ENCODE data around the gene SLC17A9.
"Not testable (repeated sequence)": the region's sequence is repeated elsewhere in the genome, so short reads cannot be mapped to it uniquely, and the experiment has no call there.

The SLC17A9 gene

DNA sequence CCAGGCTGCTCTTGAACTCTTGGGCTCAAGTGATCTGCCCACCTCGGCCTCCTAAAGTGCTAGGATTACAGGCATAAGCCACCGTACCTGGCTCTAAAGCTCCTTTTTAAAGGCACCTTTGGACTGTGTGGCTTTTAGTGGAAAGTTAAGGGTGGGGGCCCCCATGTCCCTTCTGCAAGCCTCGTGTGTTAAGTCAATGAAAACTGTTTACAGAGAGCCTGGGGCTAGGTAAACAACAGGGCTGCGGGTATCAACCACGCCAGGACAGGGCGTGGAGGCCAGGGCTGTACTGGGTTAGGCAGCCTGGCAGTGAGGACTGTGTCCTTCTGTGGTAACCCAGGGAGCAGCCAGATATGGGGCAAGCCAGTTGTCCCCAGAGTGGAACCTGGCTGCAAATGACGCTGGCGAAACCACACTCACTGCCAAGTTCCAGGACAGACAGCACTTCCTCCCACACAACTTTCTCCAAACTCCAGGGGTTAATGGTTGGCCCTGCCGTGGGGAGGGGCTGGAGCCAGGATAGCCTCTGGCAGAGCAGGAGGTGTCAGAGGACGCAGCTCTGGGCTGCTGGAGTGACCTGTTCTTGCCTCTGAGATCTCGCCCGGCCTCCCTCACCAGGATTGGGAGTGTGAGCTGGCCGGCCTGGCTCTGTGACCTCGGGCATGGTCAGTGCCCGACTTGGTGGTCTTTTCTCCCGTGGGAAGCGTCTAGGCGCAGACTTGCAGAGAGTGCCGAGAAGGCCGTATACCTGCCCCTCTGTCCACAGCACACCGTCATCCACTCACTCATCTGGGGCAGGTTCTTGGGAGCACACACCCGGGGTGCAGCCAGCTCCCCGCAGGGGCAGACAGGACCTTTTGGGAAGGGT lies 3.2 kb downstream of the SLC17A9 start:
- in situ Hi-C loops (cut with MboI; ENCODE audit: low sequenced_read_pairs), result no loop called here

DNA sequence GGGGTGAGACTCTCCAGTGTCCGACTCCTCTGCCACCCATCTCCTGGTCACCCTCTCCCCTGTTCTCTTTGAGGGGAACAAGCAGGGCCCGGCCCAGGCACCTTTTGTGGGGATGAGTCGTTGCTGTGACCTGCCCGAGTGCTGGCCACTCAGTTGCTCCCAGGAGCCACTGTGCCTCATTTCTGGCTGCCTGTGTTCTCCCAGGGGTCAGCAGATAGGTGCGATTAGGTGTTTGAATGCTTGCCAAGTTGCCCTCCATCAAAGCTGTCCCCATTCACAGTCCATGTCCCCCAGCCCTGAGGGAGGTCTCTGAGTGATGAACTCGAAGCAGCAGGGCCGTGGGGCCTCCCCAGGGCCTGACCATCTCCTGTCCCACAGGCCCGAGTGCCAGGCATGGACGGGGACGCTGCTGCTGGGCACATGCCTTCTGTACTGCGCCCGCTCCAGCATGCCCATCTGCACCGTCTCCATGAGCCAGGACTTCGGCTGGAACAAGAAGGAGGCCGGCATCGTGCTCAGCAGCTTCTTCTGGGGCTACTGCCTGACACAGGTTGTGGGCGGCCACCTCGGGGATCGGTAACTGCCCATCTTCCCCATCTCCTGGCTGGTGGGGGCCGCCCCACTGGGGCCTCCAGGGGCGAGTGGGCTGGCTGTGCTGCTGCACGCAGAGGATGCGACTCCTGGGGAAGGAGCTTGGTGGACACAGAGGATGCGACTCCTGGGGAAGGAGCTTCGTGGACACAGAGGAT lies 4.1 kb downstream of the SLC17A9 start:
- in situ Hi-C loops (cut with MboI; ENCODE audit: low sequenced_read_pairs), result no loop called here

DNA sequence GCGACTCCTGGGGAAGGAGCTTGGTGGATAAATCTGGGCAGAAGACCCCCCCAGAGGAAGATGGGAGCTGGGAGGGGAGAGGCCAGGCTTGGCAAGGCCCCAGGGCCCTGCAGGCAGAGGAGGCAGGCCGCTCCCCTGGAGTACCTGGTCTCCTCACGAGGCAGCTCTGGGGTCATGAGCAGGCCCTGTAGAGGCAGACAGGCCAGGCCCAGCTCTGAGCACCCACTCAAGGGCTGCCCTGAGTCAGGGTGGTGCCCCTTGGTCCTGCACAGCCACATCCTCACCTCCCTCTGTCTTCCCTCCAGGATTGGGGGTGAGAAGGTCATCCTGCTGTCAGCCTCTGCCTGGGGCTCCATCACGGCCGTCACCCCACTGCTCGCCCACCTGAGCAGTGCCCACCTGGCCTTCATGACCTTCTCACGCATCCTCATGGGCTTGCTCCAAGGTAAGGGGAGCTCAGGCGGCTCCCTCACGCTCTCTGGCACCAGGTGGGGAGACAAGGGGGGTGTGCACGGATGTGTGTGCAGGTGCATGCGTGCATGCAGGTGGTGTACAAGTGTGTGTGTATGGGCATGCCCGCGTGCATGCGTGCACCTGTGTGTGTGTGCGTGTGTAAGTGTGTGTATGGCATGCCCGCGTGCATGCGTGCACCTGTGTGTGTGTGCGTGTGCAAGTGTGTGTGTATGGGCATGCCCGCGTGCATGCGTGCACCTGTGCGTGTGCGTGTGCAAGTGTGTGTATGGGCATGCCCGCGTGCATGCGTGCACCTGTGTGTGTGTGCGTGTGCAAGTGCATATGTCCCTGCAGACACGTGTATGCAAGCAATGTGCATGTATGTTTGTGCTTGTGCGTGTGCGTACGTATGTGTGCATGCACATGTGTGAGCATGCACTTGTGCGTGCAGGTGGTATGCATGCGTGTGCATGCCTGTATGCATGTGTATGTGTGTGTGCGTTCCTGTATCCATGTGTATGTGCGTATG lies 4.9 kb downstream of the SLC17A9 start:
- in situ Hi-C loops (cut with MboI; ENCODE audit: low sequenced_read_pairs), result no loop called here

DNA sequence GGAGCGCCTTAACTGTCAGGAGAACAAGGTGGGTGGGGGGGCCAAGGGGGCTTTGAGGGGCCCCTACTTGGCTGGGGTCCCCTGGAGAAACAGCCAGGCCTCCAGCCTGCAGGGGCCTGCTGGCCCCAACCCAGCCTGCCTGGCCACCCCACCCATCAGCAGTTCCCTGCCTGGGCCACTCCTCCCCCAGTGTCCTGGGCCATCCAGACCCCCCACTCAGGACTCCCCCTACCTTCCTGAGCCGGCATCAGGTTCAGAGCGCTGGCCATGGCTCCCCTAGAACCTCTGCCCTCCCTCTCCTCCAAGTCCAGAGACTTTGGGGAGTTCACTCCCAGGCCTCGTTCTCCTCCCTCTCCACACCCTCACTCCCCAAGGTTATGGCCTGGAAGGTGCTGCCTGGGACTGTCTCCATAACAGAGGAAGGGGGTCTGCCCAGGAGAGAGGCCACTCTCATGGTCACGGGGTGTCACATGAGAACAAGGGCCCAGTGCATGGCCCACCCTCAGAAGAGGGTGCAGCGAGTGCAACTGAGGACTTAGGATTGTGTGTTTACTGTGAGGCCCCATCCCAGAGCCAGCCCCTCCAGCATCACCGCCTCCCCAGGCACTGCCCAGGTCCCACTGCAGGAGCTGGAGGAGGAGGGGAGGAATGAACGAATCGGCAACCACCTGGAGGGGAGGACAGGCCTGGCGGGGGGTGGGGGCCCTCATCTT lies 6.0 kb downstream of the SLC17A9 start:
- in situ Hi-C loops (cut with MboI; ENCODE audit: low sequenced_read_pairs), result no loop called here

DNA sequence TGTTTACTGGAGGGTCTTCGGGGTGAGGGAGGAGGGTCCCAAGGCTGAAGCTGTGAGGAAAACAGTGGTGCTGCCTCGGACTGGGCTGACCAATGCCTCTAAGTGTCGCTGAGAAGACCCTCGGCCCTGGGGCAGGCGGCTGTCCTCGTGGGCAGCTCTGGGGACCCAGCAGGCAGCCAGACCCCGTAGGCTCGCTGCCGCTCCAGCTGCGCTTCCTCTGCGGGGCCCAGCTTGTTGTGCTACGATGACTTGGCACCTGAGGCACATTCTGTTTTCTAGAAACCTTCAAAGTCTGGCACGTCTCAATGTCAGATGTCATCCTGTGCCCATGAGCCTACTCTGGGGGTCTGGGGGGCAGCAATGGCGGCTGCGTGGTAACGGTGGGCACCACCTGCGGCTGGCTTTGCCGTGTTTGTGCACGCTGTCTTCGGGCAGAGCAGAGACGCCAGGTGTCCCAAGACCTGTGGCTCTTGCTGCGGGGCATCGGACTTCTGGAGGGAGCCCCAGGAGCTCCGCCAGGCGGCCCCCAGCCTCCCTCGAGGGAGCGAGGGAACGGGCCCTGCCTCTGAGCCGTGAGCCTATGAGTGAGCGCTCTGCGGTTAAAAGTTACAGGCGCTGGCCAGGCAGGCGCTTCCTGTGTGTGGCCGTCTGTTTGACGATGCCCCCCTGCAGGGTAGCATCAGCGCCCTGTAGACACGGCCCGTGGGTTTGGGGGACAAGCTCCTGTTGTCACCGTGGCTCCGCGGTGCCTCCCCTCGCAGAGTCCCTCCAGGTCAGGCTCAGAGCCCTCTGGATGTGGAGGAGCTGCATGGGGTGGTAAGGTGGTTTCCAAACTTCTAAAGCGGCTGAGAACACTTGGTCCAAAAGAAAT lies 6.8 kb downstream of the SLC17A9 start:
- in situ Hi-C loops (cut with MboI; ENCODE audit: low sequenced_read_pairs), result no loop called here

DNA sequence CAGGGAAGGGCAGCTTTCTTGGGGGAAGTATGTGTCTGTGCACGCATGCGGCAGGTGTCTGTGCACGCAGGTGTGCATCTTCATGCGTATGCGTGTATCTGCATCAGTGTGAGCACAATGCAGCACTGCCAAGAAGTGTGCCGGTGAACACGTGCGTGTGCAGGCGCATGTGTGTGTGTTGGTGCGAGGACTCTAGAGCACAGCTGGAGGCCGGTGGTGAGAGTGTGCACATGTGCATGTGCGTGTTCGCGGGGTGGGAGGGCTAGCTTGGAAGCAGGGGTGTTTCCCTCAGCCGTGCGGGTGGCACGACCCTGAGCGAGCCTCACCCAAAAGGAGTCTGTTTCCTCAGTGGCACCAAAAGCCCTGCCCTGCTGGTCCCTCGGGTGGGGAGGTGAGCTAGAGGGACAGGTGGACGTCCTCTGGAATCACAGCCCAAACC lies 7.5 kb downstream of the SLC17A9 start:
- in situ Hi-C loops (cut with MboI; ENCODE audit: low sequenced_read_pairs), result no loop called here

DNA sequence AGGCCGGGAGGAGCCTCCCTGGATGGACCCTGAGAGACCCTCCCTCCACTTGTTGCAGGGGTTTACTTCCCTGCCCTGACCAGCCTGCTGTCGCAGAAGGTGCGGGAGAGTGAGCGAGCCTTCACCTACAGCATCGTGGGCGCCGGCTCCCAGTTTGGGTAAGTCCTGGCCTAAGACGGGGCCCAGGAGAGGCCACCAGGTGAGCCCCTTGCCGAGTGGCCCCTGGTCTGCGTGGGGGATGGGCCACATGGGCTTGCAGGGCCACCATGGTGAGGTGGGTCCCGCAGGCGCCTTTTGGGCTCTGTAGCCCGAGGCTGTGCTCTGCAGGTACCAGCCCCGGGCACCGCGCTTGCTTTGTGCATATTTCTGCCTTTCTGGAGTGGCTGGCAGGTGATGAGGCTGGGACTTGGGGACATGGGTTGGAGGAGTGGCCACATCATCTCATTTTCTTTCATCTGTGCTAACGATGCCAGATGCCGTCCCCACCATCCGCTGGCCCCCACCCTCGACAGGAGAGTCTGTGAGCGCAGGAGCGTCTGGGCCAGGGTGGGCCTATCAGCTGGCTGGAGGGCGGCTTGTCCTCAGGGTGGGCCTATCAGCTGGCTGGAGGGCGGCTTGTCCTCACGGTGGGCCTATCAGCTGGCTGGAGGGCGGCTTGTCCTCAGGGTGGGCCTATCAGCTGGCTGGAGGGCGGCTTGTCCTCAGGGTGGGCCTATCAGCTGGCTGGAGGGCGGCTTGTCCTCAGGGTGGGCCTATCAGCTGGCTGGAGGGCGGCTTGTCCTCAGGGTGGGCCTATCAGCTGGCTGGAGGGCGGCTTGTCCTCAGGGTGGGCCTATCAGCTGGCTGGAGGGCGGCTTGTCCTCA lies 8.2 kb downstream of the SLC17A9 start:
- in situ Hi-C loops (cut with MboI; ENCODE audit: low sequenced_read_pairs), result not testable (repeated sequence)

DNA sequence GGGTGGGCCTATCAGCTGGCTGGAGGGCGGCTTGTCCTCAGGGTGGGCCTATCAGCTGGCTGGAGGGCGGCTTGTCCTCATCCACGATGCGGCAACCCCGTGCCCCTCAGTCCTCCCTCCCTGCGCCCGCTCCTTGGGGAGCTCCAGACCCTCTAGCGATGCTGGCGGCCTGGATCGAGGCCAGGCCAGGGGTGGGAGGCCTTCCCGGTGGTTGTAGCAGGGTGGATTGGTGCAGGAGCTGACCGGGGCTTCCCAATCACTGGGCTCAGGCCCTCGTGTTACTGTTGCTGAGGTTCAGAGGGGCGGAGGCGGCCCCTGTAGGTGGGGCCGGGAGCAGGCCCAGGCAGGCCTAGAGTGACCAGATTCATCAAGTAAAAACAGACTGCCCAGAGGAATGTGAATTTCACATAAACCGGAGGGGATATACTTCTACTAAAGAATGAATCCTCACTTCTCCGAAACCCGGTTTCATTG lies 8.8 kb downstream of the SLC17A9 start:
- in situ Hi-C loops (cut with MboI; ENCODE audit: low sequenced_read_pairs), result no loop called here

DNA sequence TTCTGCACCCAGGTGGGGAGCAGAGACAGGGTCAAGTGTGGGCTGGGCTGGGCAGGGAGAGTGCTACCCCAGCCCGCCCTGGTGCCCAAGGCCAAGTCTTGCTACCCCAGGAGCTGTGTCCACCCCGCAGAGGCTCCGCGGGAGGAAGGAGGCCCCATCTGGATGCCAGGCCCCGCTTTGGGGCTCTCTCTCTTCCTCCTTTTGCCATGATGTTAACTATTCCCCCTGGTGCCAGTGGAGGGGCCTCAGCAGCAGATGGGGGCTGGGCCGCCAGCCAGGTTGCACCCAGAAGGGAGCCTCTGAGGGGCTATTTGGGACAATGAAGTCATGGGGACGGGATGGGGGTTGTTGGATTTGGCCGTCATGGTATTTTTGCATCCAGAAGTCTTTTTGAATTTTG lies 9.3 kb downstream of the SLC17A9 start:
- in situ Hi-C loops (cut with MboI; ENCODE audit: low sequenced_read_pairs), result no loop called here

DNA sequence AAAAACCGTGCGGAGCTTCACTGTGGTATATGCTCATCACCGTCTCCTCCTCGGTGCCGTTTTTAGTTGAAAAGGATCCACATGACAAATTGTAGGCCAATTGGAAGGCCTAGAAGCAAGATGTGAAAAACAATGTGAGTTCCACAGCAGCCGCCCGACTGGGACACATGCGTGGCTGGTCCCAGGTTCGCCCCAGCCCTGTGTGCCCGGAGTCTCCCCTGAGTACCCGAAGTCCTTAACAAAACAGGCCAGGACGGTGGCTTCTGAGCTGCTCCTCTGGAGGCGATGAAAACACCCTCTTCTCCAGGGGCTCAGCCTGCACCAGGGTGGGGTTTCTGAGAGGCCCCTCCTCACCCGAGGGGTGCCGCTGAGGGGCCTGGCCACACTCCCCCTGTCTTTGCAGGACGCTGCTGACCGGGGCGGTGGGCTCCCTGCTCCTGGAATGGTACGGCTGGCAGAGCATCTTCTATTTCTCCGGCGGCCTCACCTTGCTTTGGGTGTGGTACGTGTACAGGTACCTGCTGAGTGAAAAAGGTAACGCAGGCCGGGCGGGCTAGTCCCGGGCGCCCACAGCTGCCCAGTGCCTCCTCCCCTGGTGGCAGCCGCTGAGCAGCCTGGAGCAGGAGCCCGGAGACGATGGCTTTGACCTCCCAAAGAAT lies 9.8 kb downstream of the SLC17A9 start:
- in situ Hi-C loops (cut with MboI; ENCODE audit: low sequenced_read_pairs), result no loop called here

DNA sequence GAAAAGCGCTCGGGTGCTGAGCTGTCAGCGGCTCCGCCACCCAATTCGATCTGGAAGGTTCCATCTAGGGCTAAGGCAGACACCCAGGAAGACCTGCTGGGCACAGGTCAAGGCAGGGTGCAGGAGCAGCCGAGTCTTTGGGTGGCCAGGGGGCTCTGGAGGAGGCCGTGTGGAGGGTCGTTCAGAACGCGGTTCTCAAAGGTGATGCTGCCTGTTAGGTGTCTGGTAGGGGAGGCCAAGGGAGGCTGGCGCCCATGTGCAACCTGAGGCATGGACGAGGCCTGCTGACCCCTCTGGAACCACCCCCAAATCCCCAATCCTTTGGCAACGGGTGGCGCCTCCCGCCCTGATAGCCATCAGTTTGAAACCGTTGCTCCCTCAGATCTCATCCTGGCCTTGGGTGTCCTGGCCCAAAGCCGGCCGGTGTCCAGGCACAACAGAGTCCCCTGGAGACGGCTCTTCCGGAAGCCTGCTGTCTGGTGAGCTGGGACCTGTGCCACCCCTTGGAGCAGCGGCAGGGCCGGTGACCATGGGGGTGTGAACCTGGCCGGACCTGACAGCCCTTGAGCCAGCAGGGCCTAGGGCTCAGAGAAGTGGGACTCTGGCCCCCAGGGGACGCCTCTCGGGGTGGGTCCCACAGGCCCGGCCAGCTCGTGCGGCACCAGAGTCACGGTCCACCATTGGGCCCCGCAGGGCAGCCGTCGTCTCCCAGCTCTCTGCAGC lies 10.5 kb downstream of the SLC17A9 start:
- in situ Hi-C loops (cut with MboI; ENCODE audit: low sequenced_read_pairs), result no loop called here

DNA sequence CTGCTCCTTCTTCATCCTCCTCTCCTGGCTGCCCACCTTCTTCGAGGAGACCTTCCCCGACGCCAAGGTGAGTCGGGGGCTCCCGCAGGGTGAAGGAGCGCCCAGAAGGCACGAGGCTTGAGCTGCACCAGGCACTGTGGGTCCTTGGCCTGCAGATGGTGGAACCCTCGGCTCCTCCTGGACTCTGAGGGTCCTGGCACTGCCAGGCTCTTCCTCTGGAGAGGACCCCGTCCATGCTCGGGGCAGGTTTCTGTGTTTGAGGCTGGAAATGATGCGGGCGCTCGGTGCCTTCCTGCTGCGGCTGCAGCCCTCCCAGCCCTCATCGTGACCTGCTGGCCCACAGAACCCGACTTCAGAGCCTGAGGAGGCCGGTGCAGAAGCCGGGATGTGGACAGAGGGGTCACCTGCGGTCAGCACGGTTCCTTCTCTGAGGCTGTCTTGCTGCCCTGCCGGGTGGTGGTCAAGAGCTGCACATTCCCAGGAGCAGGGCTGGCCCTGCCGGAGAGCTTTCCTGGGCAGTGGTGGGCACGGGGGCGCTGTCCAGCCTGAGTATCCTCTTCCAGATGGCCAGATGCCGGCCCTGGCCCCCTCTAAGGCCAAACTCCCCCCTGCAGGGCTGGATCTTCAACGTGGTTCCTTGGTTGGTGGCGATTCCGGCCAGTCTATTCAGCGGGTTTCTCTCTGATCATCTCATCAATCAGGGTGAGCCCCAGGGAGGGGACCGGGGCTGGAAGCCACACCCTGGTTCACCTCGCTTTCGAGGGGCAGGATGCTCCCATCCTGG lies 11.3 kb downstream of the SLC17A9 start:
- in situ Hi-C loops (cut with MboI; ENCODE audit: low sequenced_read_pairs), result no loop called here

DNA sequence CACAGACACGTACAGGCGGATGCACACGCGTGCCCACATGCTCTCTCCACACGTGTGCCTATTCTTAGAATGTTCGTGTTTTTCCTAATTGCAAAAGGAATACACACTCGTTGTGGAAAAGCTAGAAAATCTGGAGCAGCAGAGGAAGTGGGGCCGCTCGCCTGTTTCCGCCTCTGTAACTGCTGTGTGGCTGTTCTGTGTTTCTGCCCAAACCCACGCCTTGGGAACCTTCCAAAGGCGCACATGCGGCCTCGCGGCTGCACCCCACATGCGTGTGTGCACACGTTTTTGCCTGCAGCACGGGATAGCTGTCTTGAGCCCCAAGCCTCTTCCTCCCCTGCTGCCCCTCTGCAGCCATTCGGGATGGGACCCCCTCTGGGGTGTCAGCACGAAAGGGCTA lies 12.2 kb downstream of the SLC17A9 start:
- in situ Hi-C loops (cut with MboI; ENCODE audit: low sequenced_read_pairs), result no loop called here

DNA sequence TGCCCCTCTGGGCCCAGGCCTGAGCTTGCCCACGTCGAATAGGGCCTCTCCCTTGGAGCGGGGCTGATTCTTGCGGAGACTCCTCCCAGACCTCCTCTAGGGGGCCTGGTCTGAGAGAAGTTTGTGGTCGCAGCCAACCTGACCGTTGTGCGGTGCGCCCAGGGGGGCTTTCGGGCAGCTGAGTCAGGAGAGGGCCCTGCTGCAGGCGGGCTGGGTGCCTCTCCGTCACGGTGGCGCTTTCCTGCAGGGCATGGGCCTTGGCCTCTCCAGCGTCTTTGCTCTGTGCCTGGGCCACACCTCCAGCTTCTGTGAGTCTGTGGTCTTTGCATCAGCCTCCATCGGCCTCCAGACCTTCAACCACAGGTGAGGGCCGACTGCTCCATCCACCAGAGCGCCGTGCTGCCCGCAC lies 12.9 kb downstream of the SLC17A9 start:
- in situ Hi-C loops (cut with MboI; ENCODE audit: low sequenced_read_pairs), result no loop called here

DNA sequence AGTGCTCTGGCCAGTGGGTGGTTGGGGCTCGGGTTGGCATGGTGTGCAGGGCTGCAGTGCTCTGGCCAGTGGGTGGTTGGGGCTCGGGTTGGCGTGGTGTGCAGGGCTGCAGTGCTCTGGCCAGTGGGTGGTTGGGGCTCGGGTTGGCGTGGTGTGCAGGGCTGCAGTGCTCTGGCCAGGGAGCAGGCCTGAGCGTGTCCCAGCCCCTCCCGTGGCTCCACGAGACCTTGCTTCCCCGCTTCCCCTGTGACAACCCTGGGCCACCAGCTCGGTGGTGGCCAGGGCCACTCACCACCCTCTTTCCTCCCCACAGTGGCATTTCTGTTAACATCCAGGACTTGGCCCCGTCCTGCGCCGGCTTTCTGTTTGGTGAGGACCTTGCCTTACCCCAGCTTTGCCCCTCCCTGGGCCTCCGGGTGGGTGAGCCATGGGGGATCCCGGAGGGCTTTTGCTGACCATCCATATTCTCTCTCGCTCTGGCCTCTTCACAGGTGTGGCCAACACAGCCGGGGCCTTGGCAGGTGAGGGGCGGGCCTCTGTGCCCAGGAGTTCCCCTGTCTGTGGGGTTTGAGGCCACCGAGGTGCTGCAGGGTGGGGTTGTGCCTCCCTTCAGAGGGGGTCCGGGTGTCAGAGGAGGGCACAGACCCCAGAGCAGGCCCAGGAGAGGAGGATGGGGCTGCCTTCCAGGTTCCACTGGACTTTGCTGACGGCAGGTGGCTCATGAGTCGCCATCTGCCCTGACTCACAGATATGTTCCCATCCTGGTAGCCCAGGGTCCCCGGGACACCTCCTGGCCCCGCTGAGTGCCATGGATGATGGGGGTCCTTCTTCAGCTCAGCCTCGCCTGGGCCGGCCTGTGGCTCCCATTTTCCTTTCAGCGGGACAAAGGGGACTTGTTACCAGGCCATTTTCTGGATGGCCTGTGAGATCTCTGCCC lies 14.0 kb downstream of the SLC17A9 start:
- in situ Hi-C loops (cut with MboI; ENCODE audit: low sequenced_read_pairs), result no loop called here

Data from HL-60/S4 treated with retinoic acid at 250 ng/mL for 4 days and 3 days (cell line).